ENCODE data around the gene VGLL2.
"Not testable (repeated sequence)": the region's sequence is repeated elsewhere in the genome, so short reads cannot be mapped to it uniquely, and the experiment has no call there.

Gene VGLL2

DNA sequence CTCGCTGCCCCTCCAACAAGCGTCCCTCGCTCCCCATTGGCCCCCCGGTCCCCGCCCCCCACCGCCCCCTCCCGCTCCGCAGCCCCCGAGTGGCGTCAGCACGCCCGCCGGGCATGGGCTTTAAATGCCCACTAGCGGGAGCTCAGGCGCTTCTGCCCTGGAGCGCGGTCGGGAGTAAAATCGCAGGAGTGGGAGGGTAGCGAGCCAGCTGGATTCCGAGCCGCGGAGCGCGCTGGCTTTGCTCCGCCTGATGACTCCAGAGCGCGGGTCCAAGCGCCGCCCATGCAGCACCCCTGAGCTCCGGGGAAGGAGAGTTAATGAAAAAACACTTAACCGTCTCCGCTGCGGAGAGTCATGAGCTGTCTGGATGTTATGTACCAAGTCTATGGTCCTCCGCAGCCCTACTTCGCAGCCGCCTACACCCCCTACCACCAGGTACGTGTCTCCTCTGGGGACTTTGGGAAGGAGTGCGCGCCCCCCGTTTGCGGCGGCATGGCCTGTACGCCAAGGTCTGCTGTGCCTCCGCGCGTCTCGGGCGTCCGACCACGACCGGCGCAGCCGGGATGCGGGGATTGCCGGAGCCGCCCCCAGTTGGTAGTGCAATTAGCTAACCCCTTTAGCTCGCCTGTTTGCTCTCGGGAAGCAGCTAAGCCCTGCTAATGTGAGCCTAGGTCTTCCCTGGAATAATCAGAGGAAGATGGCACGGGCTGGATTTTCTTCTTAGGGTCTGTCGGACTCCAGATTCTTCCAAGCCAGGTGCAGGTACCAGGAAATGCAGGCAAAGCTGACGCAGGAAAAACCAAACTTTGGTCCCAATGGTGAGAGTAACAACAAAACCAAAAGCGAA, at the start of gene VGLL2:
Gene VGLL2 (plus strand): TSS at position 149 of the 847 bp plus-strand sequence. CDS start 206 bp downstream, at position 355.
- H3K4me3 ChIP-seq (ENCODE audit: low read length): peak within 1 kb of the TSS; percentile 68
- no peak within 1 kb of the TSS for H3K9ac ChIP-seq (ENCODE audit: low read depth, low read length)
- no peak within 1 kb of the TSS for H3K27ac ChIP-seq (ENCODE audit: low read length)
- no peaks in the 10 kb centered on the region; the same call in 1 of the 2 replicates for H3K9me3 ChIP-seq (ENCODE audit: insufficient read depth, low read depth, low read length)
- H3K27me3 ChIP-seq (ENCODE audit: insufficient read depth, low read length): peaks cover 100% of the 10 kb centered on the region
- H3K36me3 ChIP-seq (ENCODE audit: insufficient read depth, low read depth, low read length): no peaks in the 10 kb centered on the region
- H3K4me1 ChIP-seq (ENCODE audit: insufficient read depth, low read length): peaks cover 3% of the 10 kb centered on the region; the same call in 1 of the 2 replicates

DNA sequence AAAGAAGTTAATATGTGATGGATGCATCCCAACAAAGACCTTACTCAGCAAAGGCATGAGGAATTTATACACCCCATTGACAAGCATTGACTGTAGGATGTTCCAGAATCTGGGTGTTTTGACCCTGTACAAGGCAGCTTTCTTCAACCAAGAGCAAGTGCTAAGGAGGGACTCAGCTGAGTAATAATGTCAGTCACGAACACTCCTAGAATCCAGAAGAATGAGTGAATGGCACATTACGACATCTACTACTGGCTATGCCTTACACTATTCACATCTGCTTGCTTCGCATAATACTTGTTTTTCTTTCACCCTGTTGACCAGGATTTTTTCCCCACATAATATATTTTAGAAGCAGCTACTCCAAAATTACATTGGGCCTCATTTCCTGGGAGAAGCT, 42.5 kb upstream of the VGLL2 start:
- no peak overlapping the region for H3K9ac ChIP-seq (ENCODE audit: low read depth, low read length)
- H3K27ac ChIP-seq (ENCODE audit: low read length): no peak overlapping the region
- H3K4me3 ChIP-seq (ENCODE audit: low read length): no peak overlapping the region
- no peaks in the 10 kb centered on the region for H3K4me1 ChIP-seq (ENCODE audit: insufficient read depth, low read length)
- no peaks in the 10 kb centered on the region for H3K27me3 ChIP-seq (ENCODE audit: insufficient read depth, low read length)
- no peaks in the 10 kb centered on the region for H3K36me3 ChIP-seq (ENCODE audit: insufficient read depth, low read depth, low read length)
- H3K9me3 ChIP-seq (ENCODE audit: insufficient read depth, low read depth, low read length): no peaks in the 10 kb centered on the region

DNA sequence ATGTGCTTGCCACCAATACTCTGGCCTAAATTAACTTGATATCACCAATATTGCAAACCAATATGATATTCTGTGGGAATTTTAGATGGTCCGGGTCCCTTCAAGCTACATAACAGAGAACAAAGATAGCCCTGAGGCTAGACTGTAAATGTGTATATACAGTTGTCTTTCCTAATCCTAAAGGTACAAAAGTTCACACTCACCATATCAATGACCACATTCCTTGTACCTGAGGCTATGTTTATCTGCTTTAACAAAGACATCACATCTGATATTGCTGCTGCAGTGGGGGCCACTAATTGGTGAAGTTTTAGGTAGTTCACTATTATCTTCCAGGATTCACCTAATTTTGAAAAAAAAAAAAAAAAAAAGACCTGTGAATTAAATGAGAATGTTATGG, 38.6 kb upstream of the VGLL2 start:
- Histone ChIP-seq H3K9ac (ENCODE audit: low read depth, low read length) (no peak overlapping the region), H3K4me1 (ENCODE audit: insufficient read depth, low read length) (no peaks in the 10 kb centered on the region)

GRCh38 chr6:117227245-117227962, 38.0 kb upstream of the VGLL2 start:
- H3K9me3 ChIP-seq (ENCODE audit: insufficient read depth, low read depth, low read length): no peaks in the 10 kb centered on the region
- H3K36me3 ChIP-seq (ENCODE audit: insufficient read depth, low read depth, low read length): no peaks in the 10 kb centered on the region
- no peaks in the 10 kb centered on the region for H3K4me1 ChIP-seq (ENCODE audit: insufficient read depth, low read length)
- H3K27ac ChIP-seq (ENCODE audit: low read length): no peak overlapping the region
- H3K9ac ChIP-seq (ENCODE audit: low read depth, low read length): no peak overlapping the region
- no peaks in the 10 kb centered on the region for H3K27me3 ChIP-seq (ENCODE audit: insufficient read depth, low read length)
- H3K4me3 ChIP-seq (ENCODE audit: low read length): no peak overlapping the region

More for the DNA sequence above, 38.6 kb upstream of the VGLL2 start:
- Histone ChIP-seq H3K36me3 (ENCODE audit: insufficient read depth, low read depth, low read length) (no peaks in the 10 kb centered on the region), H3K27me3 (ENCODE audit: insufficient read depth, low read length) (no peaks in the 10 kb centered on the region), H3K27ac (ENCODE audit: low read length) (no peak overlapping the region), H3K4me3 (ENCODE audit: low read length) (no peak overlapping the region), H3K9me3 (ENCODE audit: insufficient read depth, low read depth, low read length) (no peaks in the 10 kb centered on the region)

DNA sequence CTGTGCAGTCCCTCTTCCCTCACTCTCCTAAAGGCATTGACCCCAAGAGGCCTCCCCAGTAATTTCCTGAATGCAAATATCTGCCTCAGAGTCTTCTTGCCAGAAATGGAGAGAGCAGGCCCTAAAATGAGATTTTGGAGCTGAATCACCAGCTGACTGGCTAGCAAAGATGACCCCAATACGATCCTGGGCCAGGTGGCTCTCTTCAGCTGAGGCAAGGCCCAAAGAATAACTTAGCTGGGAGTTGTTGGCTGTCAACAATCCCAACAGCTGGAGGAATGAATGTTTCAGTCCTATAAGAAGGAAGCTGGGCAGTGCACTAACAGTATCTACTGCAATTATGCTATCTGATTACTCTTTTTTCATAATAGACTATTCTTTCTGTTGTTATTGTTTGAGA, 37.2 kb upstream of the VGLL2 start:
- H3K4me3 ChIP-seq (ENCODE audit: low read length): no peak overlapping the region
- H3K9ac ChIP-seq (ENCODE audit: low read depth, low read length): no peak overlapping the region
- no peaks in the 10 kb centered on the region for H3K4me1 ChIP-seq (ENCODE audit: insufficient read depth, low read length)
- no peaks in the 10 kb centered on the region for H3K9me3 ChIP-seq (ENCODE audit: insufficient read depth, low read depth, low read length)
- no peaks in the 10 kb centered on the region for H3K27me3 ChIP-seq (ENCODE audit: insufficient read depth, low read length)
- no peaks in the 10 kb centered on the region for H3K36me3 ChIP-seq (ENCODE audit: insufficient read depth, low read depth, low read length)
- H3K27ac ChIP-seq (ENCODE audit: low read length): no peak overlapping the region

GRCh38 chr6:117229870-117230269, 35.5 kb upstream of the VGLL2 start:
- Histone ChIP-seq H3K9ac (ENCODE audit: low read depth, low read length) (no peak overlapping the region), H3K36me3 (ENCODE audit: insufficient read depth, low read depth, low read length) (no peaks in the 10 kb centered on the region), H3K4me1 (ENCODE audit: insufficient read depth, low read length) (no peaks in the 10 kb centered on the region), H3K9me3 (ENCODE audit: insufficient read depth, low read depth, low read length) (no peaks in the 10 kb centered on the region), H3K27ac (ENCODE audit: low read length) (no peak overlapping the region), H3K4me3 (ENCODE audit: low read length) (no peak overlapping the region), H3K27me3 (ENCODE audit: insufficient read depth, low read length) (no peaks in the 10 kb centered on the region)

DNA sequence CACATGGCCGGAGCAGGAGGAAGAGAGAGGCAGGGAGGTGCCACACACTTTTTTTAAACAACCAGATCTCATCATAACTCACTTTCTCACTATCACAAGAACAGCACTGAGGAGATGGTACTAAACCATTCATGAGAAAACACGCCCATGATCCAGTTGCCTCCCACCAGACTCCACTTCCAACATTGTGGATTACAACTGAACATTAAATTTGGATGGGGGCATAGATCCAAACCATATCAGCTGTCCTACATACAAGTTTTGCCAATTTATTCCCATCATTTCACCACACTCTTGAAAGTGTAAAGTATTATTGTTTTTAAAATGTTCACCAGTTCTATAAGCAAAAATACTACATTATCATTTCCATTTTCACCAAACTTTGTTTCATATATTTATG, 33.9 kb upstream of the VGLL2 start:
- no peaks in the 10 kb centered on the region for H3K9me3 ChIP-seq (ENCODE audit: insufficient read depth, low read depth, low read length)

DNA sequence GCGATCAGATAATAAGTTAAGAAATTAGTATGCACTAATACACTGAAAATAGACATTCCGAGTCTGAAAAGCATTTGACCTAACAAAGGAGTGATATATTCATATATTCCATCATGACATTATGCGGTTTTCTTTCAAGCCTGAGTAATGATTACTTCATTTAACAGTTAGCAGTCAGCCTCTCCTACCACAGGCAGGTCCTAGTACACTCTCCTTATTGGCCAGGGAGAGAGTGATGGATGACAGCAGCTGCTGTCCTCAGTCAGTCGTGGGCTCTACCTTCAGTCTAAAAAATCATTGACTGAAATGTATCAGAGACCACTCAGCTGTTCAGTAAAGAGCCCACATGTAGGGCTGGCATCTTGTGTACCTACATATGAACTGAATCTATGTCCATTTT, 33.2 kb upstream of the VGLL2 start:
- Histone ChIP-seq H3K27ac (ENCODE audit: low read length) (no peak overlapping the region), H3K27me3 (ENCODE audit: insufficient read depth, low read length) (no peaks in the 10 kb centered on the region), H3K4me1 (ENCODE audit: insufficient read depth, low read length) (no peaks in the 10 kb centered on the region)

More for the DNA sequence above, 33.9 kb upstream of the VGLL2 start:
- Histone ChIP-seq H3K36me3 (ENCODE audit: insufficient read depth, low read depth, low read length) (no peaks in the 10 kb centered on the region), H3K4me1 (ENCODE audit: insufficient read depth, low read length) (no peaks in the 10 kb centered on the region), H3K4me3 (ENCODE audit: low read length) (no peak overlapping the region), H3K27ac (ENCODE audit: low read length) (no peak overlapping the region), H3K27me3 (ENCODE audit: insufficient read depth, low read length) (no peaks in the 10 kb centered on the region), H3K9ac (ENCODE audit: low read depth, low read length) (no peak overlapping the region)

DNA sequence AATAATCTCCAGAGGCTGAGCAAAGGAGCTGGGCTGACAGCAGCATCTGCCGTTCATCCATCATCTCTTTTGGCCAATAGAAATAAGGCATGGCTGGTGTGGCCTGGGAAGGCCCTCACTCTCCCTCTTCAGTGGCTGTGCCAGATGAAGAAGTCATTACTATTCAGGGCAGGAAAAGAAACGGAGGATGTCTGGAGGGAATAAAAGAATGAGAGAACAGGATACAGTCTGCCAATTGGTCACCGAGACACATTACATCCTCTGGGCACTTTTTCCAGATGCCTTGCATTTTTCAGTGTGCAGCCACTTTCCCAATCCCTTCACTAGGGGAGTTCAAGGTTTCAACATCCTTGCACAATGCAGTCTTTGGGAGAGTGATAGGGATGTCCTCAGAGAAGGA, 32.2 kb upstream of the VGLL2 start:
- no peak overlapping the region for H3K9ac ChIP-seq (ENCODE audit: low read depth, low read length)
- H3K27me3 ChIP-seq (ENCODE audit: insufficient read depth, low read length): no peaks in the 10 kb centered on the region
- H3K4me3 ChIP-seq (ENCODE audit: low read length): no peak overlapping the region
- no peaks in the 10 kb centered on the region for H3K36me3 ChIP-seq (ENCODE audit: insufficient read depth, low read depth, low read length)
- H3K27ac ChIP-seq (ENCODE audit: low read length): no peak overlapping the region
- no peaks in the 10 kb centered on the region for H3K9me3 ChIP-seq (ENCODE audit: insufficient read depth, low read depth, low read length)
- H3K4me1 ChIP-seq (ENCODE audit: insufficient read depth, low read length): no peaks in the 10 kb centered on the region

More for the DNA sequence above, 33.2 kb upstream of the VGLL2 start:
- no peak overlapping the region for H3K4me3 ChIP-seq (ENCODE audit: low read length)
- H3K9ac ChIP-seq (ENCODE audit: low read depth, low read length): no peak overlapping the region
- H3K36me3 ChIP-seq (ENCODE audit: insufficient read depth, low read depth, low read length): no peaks in the 10 kb centered on the region
- no peaks in the 10 kb centered on the region for H3K9me3 ChIP-seq (ENCODE audit: insufficient read depth, low read depth, low read length)

GRCh38 chr6:117237561-117237960, 27.8 kb upstream of the VGLL2 start:
- no peaks in the 10 kb centered on the region for H3K9me3 ChIP-seq (ENCODE audit: insufficient read depth, low read depth, low read length)

DNA sequence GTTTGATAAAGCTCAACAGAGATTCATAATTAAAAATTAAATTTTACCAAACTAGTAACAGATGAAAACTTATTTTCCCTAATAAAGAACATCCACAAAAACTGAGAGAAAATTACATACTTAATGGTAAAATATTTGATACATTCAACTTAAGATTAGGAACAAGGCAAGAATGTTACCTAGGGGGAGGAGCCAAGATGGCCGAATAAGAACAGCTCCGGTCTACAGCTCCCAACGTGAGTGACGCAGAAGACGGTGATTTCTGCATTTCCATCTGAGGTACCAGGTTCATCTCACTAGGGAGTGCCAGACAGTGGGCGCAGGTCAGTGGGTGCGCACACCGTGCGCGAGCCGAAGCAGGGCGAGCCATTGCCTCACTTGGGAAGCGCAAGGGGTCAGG, 20.8 kb upstream of the VGLL2 start:
- H3K27me3 ChIP-seq (ENCODE audit: insufficient read depth, low read length); H3K36me3 ChIP-seq (ENCODE audit: insufficient read depth, low read depth, low read length); H3K27ac ChIP-seq (ENCODE audit: low read length); H3K9me3 ChIP-seq (ENCODE audit: insufficient read depth, low read depth, low read length); H3K9ac ChIP-seq (ENCODE audit: low read depth, low read length); H3K4me3 ChIP-seq (ENCODE audit: low read length); H3K4me1 ChIP-seq (ENCODE audit: insufficient read depth, low read length): not testable (repeated sequence)

More at GRCh38 chr6:117237561-117237960, 27.8 kb upstream of the VGLL2 start:
- Histone ChIP-seq H3K27me3 (ENCODE audit: insufficient read depth, low read length) (no peaks in the 10 kb centered on the region), H3K4me1 (ENCODE audit: insufficient read depth, low read length) (no peaks in the 10 kb centered on the region), H3K36me3 (ENCODE audit: insufficient read depth, low read depth, low read length) (no peaks in the 10 kb centered on the region), H3K27ac (ENCODE audit: low read length) (no peak overlapping the region), H3K4me3 (ENCODE audit: low read length) (no peak overlapping the region), H3K9ac (ENCODE audit: low read depth, low read length) (no peak overlapping the region)

DNA sequence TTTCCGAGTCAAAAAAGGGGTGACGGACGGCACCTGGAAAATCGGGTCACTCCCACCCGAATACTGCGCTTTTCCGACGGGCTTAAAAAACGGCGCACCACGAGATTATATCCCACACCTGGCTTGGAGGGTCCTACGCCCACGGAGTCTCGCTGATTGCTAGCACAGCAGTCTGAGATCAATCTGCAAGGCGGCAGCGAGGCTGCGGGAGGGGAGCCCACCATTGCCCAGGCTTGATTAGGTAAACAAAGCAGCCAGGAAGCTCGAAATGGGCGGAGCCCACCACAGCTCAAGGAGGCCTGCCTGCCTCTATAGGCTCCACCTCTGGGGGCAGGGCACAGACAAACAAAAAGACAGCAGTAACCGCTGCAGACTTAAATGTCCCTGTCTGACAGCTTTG, 20.4 kb upstream of the VGLL2 start:
- not testable (repeated sequence) for H3K36me3 ChIP-seq (ENCODE audit: insufficient read depth, low read depth, low read length); H3K4me3 ChIP-seq (ENCODE audit: low read length); H3K4me1 ChIP-seq (ENCODE audit: insufficient read depth, low read length); H3K9me3 ChIP-seq (ENCODE audit: insufficient read depth, low read depth, low read length); H3K9ac ChIP-seq (ENCODE audit: low read depth, low read length); H3K27ac ChIP-seq (ENCODE audit: low read length); H3K27me3 ChIP-seq (ENCODE audit: insufficient read depth, low read length)

Data from iPS-20b (cell line).